Esophagus squamous epithelium (tissue), 5 donors: Measurements from ENCODE around the gene MRPL33. TPM values are rescaled to one million over a fixed set of nuclear protein-coding genes. Genes with fewer than 3 reads are reported as not detected.
A peak's percentile ranks its signal among the peaks of the same experiment; 100 is the strongest.

Experiments used
- DNase-seq: peaks from one replicate; lab custom pipeline; 2025; lab: John Stamatoyannopoulos, UW
- H3K27ac ChIP-seq, 4 donors: fragments of 200-600 bp; sonication (generic); one replicate each; pipeline ENCODE4 v1.5.1; 2016 to 2019; ENCODE audit warnings: mild to moderate bottlenecking in 1 of 4
- H3K27me3 ChIP-seq, 4 donors: fragments of 200-600 bp; sonication (generic); 1 replicate in 3 of 4; 2 replicates in 1 of 4; pipeline versions ENCODE4 v1.5.1 to v1.6.0; 2017 to 2021; ENCODE audit warnings: antibody characterized with exemption in 1 of 4
- H3K36me3 ChIP-seq, 3 donors: fragments of 200-600 bp; sonication (generic); one replicate each; pipeline ENCODE4 v1.5.1; 2016 to 2019
- H3K4me1 ChIP-seq, 3 donors: fragments of 200-600 bp; sonication (generic); one replicate each; pipeline ENCODE4 v1.5.1; 2017 to 2019
- H3K4me3 ChIP-seq, 4 donors: fragments of 200-600 bp; sonication (generic); 1 replicate in 3 of 4; 2 replicates in 1 of 4; pipeline ENCODE4 v1.5.1; 2016 to 2019; ENCODE audit warnings: mild to moderate bottlenecking in 2 of 4, moderate library complexity in 1 of 4
- H3K9me3 ChIP-seq, 3 donors: fragments of 200-600 bp; sonication (generic); one replicate each; pipeline ENCODE4 v1.5.1; 2016 to 2019
- POLR2A ChIP-seq, 4 donors: fragments of 450-650 bp; IDR thresholded peaks; one replicate each; pipeline ENCODE4 v1.6.1; 2017; ENCODE audit warnings: antibody characterized with exemption in 4 of 4, mild to moderate bottlenecking in 4 of 4, moderate library complexity in 3 of 4
- WGBS, 2 donors: methylation state at CpG; one replicate each; pipeline ENCODE4 v1.1.5; 2018; 5-methylcytosine and 5-hydroxymethylcytosine counted together
- intact Hi-C: fragments of 100-400 bp; cut with DNase I; formaldehyde crosslinking; loops from one replicate; pipeline ENCODE4 v1.15.0; 2022
- total RNA-seq, 4 donors: library from RNA; depleted of rRNA; stranded (reverse); fragments of >200 nt; gene quantifications; one replicate each; pipeline ENCODE4 v1.1.0, GENCODE V29; 2016
- TF ChIP-seq, protein P1 (sequence below), 6 experiments: fragments of 450-650 bp in 4 of 6; fragments of 200-600 bp in 2 of 6; sonication (generic) in 2 of 6; IDR thresholded peaks; one replicate each; pipeline ENCODE4 v1.5.1; 2016 to 2019; ENCODE audit warnings: antibody characterized with exemption in 6 of 6, mild to moderate bottlenecking in 4 of 6, moderate library complexity in 4 of 6
- donor health status: DM: yes; HTN: yes; CAD: no.

Gene MRPL33
- total RNA-seq, 4 donors from 2014 or later: 50.4 to 114 (median 70.9) TPM

DNA sequence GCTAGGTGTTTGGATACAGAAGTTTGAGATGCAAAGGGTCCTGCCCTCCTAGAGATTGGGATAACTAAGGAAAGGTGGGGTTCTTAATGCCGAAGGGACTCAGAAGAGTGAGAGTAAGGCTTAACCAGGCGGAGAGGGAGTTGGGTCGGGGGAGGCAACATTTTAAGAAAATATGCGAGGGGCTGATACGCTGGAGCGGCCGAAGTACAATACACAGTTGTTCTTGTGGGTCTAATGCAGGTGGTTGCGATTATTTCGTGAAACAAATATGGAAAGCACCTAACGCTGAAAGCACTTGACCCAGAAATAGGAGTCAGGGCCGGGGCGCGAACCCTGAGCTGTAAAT lies 344 bp upstream of the MRPL33 start:
- Histone ChIP-seq H3K27me3 (peaks cover 0 to 4% (median 0%) of the 10 kb centered on the region in 4 donors), H3K9me3 (no peaks in the 10 kb centered on the region), H3K27ac (peak overlapping the region; percentile 85 to 97 (median 90)), H3K4me3 (peak overlapping the region; percentile 65 to 98 (median 78)), H3K4me1 (peaks cover 13 to 49% (median 21%) of the 10 kb centered on the region in 3 donors), H3K36me3 (peaks cover 0 to 20% (median 0%) of the 10 kb centered on the region in 3 donors)
- 9 to 10% methylated on average over 13 of the region's 13 CpGs for WGBS, 2 donors
- no peak for DNase-seq
- intact Hi-C loops: no loop called here
- TF ChIP-seq, protein P1, sequence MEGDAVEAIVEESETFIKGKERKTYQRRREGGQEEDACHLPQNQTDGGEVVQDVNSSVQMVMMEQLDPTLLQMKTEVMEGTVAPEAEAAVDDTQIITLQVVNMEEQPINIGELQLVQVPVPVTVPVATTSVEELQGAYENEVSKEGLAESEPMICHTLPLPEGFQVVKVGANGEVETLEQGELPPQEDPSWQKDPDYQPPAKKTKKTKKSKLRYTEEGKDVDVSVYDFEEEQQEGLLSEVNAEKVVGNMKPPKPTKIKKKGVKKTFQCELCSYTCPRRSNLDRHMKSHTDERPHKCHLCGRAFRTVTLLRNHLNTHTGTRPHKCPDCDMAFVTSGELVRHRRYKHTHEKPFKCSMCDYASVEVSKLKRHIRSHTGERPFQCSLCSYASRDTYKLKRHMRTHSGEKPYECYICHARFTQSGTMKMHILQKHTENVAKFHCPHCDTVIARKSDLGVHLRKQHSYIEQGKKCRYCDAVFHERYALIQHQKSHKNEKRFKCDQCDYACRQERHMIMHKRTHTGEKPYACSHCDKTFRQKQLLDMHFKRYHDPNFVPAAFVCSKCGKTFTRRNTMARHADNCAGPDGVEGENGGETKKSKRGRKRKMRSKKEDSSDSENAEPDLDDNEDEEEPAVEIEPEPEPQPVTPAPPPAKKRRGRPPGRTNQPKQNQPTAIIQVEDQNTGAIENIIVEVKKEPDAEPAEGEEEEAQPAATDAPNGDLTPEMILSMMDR (IDR thresholded peaks at IDR 0.05): no peak
- no peak for TF ChIP-seq POLR2A (IDR thresholded peaks at IDR 0.05)

DNA sequence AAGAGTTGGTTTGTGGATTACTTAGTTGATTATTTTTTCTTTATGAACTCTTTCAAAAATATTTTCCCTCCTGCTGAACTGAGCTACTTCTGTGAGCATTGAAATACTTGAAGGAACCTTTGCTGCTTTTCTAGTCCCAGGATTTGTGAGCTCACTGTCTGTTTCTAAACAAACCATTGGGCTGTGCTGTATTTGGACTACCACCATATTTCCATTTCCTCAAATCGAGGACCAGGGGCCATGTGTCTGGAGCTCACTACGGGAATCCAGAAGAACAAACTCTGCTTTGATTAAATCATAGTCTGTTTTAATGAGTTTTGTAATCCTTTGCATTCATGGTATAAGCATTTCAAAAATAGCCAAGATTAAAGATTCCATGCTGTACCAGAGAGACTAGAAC lies 1.3 kb downstream of the MRPL33 start:
- no peaks in the 10 kb centered on the region for H3K9me3 ChIP-seq
- peak overlapping the region in 3 of 4 donors; percentile 71 to 98 (median 86) for H3K4me3 ChIP-seq
- intact Hi-C loops: no loop called here
- no peak for DNase-seq
- WGBS, 2 donors: 0 to 17% methylated on average over 1 to 2 of the region's 2 CpGs
- peaks cover 0 to 34% (median 0%) of the 10 kb centered on the region in 3 donors for H3K36me3 ChIP-seq
- peak overlapping the region in 3 of 4 donors; percentile 28 to 94 (median 86) for H3K27ac ChIP-seq
- H3K4me1 ChIP-seq: peaks cover 13 to 63% (median 23%) of the 10 kb centered on the region in 3 donors
- H3K27me3 ChIP-seq: peaks cover 0 to 4% (median 0%) of the 10 kb centered on the region in 4 donors
- TF ChIP-seq POLR2A (IDR thresholded peaks at IDR 0.05): no peak
- TF ChIP-seq, protein P1 (IDR thresholded peaks at IDR 0.05): no peak

DNA sequence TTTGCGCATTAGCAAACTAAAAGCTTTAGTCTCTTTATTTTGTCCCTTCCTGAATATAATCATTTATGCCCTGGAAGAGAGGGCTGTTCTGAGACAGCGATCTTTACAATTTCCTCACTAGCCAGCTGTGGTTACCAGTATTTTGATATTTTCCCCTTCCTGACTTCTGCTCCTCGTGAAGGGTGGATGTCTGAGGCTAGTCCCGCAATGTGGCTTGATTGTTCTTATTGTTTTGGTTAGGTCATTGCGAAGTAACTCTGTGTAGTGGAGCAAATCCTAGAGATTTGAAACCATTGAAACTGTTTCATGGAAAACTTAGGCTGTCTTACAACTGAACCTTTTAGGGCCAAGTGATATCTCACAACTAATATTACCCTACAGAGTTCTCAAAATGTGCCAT lies 2.4 kb downstream of the MRPL33 start:
- Histone ChIP-seq H3K27ac (peak overlapping the region in 3 of 4 donors; percentile 29 to 94 (median 73)), H3K36me3 (peaks cover 0 to 43% (median 0%) of the 10 kb centered on the region in 3 donors), H3K4me1 (peaks cover 13 to 75% (median 26%) of the 10 kb centered on the region in 3 donors), H3K27me3 (peaks cover 0 to 3% (median 0%) of the 10 kb centered on the region in 4 donors), H3K4me3 (peak overlapping the region in 1 of 4 donors; percentile 98), H3K9me3 (no peaks in the 10 kb centered on the region)
- no peak for DNase-seq
- TF ChIP-seq, protein P1 (IDR thresholded peaks at IDR 0.05): no peak
- TF ChIP-seq POLR2A (IDR thresholded peaks at IDR 0.05): no peak
- 55 to 83% methylated on average over 5 of the region's 5 CpGs for WGBS, 2 donors
- intact Hi-C loops: no loop called here

- no peaks in the 10 kb centered on the region for H3K27me3 ChIP-seq
- H3K4me3 ChIP-seq: no peak overlapping the region
- DNase-seq: no peak
- intact Hi-C loops: no loop called here
- peaks cover 13 to 87% (median 29%) of the 10 kb centered on the region in 3 donors for H3K4me1 ChIP-seq
- TF ChIP-seq POLR2A (IDR thresholded peaks at IDR 0.05): no peak
- TF ChIP-seq, protein P1 (IDR thresholded peaks at IDR 0.05): no peak
- H3K9me3 ChIP-seq: no peaks in the 10 kb centered on the region
- peak overlapping the region in 3 of 4 donors; percentile 22 to 82 (median 73) for H3K27ac ChIP-seq
- 34 to 47% methylated on average over 8 of the region's 8 CpGs for WGBS, 2 donors
- peaks cover 0 to 62% (median 0%) of the 10 kb centered on the region in 3 donors for H3K36me3 ChIP-seq
These were observed 4.6 kb downstream of the MRPL33 start for GRCh38 chr2:27776097-27776496.

DNA sequence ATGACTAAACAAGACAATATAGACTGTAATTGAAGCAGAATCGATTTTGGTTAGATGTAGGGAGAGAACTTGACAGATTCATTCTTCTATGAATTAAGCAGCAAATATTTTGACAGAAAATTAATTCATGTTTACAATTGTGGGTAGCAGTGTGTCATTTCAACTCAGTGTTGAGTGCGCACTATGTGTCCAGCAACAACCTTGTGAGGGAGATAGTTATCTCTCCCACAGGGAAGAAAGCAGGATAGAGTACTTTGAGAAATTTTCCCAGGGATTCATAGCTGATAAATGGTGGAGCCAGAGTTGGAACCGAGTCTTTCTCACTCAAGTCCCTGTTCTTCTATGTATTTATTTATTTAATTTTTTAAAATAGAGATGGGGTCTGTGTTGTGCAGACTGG lies 5.2 kb downstream of the MRPL33 start:
- Histone ChIP-seq H3K27ac (peak overlapping the region in 3 of 4 donors; percentile 22 to 82 (median 73)), H3K4me1 (peaks cover 13 to 85% (median 27%) of the 10 kb centered on the region in 3 donors), H3K9me3 (no peaks in the 10 kb centered on the region), H3K4me3 (no peak overlapping the region), H3K27me3 (no peaks in the 10 kb centered on the region), H3K36me3 (peaks cover 0 to 67% (median 0%) of the 10 kb centered on the region in 3 donors)
- WGBS, 2 donors: 82 to 84% methylated on average over 3 of the region's 3 CpGs
- intact Hi-C loops: no loop called here
- no peak for DNase-seq
- TF ChIP-seq POLR2A (IDR thresholded peaks at IDR 0.05): no peak
- TF ChIP-seq, protein P1 (IDR thresholded peaks at IDR 0.05): no peak
